Uterus (tissue), 2 donors: ENCODE results near the gene HNRNPUL2.
"Not testable (repeated sequence)": the region's sequence is repeated elsewhere in the genome, so short reads cannot be mapped to it uniquely, and the experiment has no call there.

Experiments
- POLR2A ChIP-seq, 2 donors: fragments of 450-650 bp; IDR thresholded peaks; one replicate each; pipeline ENCODE4 v1.6.1; 2016; ENCODE audit warnings: antibody characterized with exemption in 2 of 2, mild to moderate bottlenecking in 1 of 2, moderate library complexity in 1 of 2
- TF ChIP-seq, protein P1 (sequence below), 4 experiments: fragments of 200-600 bp in 2 of 4; fragments of 450-650 bp in 2 of 4; sonication (generic) in 2 of 4; IDR thresholded peaks; one replicate each; pipeline ENCODE4 v1.5.1; 2016 to 2019; ENCODE audit warnings: antibody characterized with exemption in 4 of 4, mild to moderate bottlenecking in 2 of 4, moderate library complexity in 1 of 4

DNA sequence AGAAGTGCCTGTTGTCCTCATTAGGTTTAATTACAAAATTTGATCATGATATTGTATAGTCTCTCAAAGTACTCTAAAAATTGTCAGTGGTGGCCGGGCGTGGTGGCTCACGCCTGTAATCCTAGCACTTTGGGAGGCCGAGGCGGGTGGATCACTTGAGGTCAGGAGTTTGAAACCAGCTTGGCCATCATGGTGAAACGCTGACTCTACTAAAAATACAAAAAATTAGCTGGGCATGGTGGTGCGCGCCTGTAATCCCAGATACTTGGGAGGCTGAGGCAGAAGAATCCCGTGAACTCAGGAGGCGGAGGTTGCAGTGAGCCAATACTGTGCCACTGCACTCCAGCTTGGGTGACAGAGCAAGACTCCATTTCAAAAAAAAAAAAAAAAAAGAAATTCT is 51.8 kb downstream of the HNRNPUL2 start:
- TF ChIP-seq, protein P1, sequence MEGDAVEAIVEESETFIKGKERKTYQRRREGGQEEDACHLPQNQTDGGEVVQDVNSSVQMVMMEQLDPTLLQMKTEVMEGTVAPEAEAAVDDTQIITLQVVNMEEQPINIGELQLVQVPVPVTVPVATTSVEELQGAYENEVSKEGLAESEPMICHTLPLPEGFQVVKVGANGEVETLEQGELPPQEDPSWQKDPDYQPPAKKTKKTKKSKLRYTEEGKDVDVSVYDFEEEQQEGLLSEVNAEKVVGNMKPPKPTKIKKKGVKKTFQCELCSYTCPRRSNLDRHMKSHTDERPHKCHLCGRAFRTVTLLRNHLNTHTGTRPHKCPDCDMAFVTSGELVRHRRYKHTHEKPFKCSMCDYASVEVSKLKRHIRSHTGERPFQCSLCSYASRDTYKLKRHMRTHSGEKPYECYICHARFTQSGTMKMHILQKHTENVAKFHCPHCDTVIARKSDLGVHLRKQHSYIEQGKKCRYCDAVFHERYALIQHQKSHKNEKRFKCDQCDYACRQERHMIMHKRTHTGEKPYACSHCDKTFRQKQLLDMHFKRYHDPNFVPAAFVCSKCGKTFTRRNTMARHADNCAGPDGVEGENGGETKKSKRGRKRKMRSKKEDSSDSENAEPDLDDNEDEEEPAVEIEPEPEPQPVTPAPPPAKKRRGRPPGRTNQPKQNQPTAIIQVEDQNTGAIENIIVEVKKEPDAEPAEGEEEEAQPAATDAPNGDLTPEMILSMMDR (IDR thresholded peaks at IDR 0.05): not testable (repeated sequence)
- TF ChIP-seq POLR2A (IDR thresholded peaks at IDR 0.05): not testable (repeated sequence)
